Measurements from ENCODE around the gene PLSCR3.

Gene PLSCR3

GRCh38 chr17:7383742-7384488 lies 10.4 kb downstream of the PLSCR3 start:
- Histone ChIP-seq H4K20me1 (ENCODE audit: insufficient read depth, low read length, poor library complexity, severe bottlenecking) (no peaks in the 10 kb centered on the region), H3F3A (ENCODE audit: low read depth) (no peaks in the 10 kb centered on the region), H3K36me3 (ENCODE audit: insufficient read depth, low read length) (no peaks in the 10 kb centered on the region), H2AFZ (ENCODE audit: low read length) (peak overlapping the region; percentile 59; the same call in 1 of the 2 replicates), H3K4me3 (ENCODE audit: low read length, poor library complexity, severe bottlenecking) (peak overlapping the region; percentile 57), H3K9me2 (replicated peaks; ENCODE audit: low read depth, low read length) (no peaks in the 10 kb centered on the region), H3K79me2 (ENCODE audit: insufficient read depth, low read length) (no peaks in the 10 kb centered on the region), H3K4me1 (ENCODE audit: insufficient read depth, low read length, poor library complexity, severe bottlenecking) (no peaks in the 10 kb centered on the region), H3K9ac (ENCODE audit: low read depth, low read length, poor library complexity, severe bottlenecking) (no peak overlapping the region), H3K27me3 (ENCODE audit: insufficient read depth, low read length, poor library complexity, severe bottlenecking) (no peaks in the 10 kb centered on the region), H3K9me3 (ENCODE audit: insufficient read depth, low read depth, low read length) (no peaks in the 10 kb centered on the region), H3K4me2 (ENCODE audit: low read depth, low read length, poor library complexity, severe bottlenecking) (peak overlapping the region; percentile 54)
- TF ChIP-seq EZH2phosphoT487 (IDR thresholded peaks at IDR 0.05; ENCODE audit: borderline replicate concordance), result no peak

- H3K9ac ChIP-seq (ENCODE audit: low read depth, low read length, poor library complexity, severe bottlenecking), result no peak overlapping the region
- H3K4me1 ChIP-seq (ENCODE audit: insufficient read depth, low read length, poor library complexity, severe bottlenecking), result no peaks in the 10 kb centered on the region
- H3K36me3 ChIP-seq (ENCODE audit: insufficient read depth, low read length), result no peaks in the 10 kb centered on the region
- H3K9me2 ChIP-seq (replicated peaks; ENCODE audit: low read depth, low read length), result no peaks in the 10 kb centered on the region
- H3K4me2 ChIP-seq (ENCODE audit: low read depth, low read length, poor library complexity, severe bottlenecking), result no peak overlapping the region
- no peaks in the 10 kb centered on the region for H3K9me3 ChIP-seq (ENCODE audit: insufficient read depth, low read depth, low read length)
- no peak overlapping the region for H3K4me3 ChIP-seq (ENCODE audit: low read length, poor library complexity, severe bottlenecking)
- TF ChIP-seq, protein P1, sequence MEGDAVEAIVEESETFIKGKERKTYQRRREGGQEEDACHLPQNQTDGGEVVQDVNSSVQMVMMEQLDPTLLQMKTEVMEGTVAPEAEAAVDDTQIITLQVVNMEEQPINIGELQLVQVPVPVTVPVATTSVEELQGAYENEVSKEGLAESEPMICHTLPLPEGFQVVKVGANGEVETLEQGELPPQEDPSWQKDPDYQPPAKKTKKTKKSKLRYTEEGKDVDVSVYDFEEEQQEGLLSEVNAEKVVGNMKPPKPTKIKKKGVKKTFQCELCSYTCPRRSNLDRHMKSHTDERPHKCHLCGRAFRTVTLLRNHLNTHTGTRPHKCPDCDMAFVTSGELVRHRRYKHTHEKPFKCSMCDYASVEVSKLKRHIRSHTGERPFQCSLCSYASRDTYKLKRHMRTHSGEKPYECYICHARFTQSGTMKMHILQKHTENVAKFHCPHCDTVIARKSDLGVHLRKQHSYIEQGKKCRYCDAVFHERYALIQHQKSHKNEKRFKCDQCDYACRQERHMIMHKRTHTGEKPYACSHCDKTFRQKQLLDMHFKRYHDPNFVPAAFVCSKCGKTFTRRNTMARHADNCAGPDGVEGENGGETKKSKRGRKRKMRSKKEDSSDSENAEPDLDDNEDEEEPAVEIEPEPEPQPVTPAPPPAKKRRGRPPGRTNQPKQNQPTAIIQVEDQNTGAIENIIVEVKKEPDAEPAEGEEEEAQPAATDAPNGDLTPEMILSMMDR (conservative IDR thresholded peaks at IDR 0.05; ENCODE audit: low read length), result no peak
- no peak for TF ChIP-seq EZH2phosphoT487 (IDR thresholded peaks at IDR 0.05; ENCODE audit: borderline replicate concordance)
- no peaks in the 10 kb centered on the region for H3K27me3 ChIP-seq (ENCODE audit: insufficient read depth, low read length, poor library complexity, severe bottlenecking)
- H4K20me1 ChIP-seq (ENCODE audit: insufficient read depth, low read length, poor library complexity, severe bottlenecking), result no peaks in the 10 kb centered on the region
- H3K79me2 ChIP-seq (ENCODE audit: insufficient read depth, low read length), result no peaks in the 10 kb centered on the region
- H3F3A ChIP-seq (ENCODE audit: low read depth), result no peaks in the 10 kb centered on the region
- H2AFZ ChIP-seq (ENCODE audit: low read length), result no peak overlapping the region
These were observed 11.0 kb downstream of the PLSCR3 start for GRCh38 chr17:7383371-7383741.

- Histone ChIP-seq H3K9me3 (ENCODE audit: insufficient read depth, low read depth, low read length) (no peaks in the 10 kb centered on the region), H3K4me1 (ENCODE audit: insufficient read depth, low read length, poor library complexity, severe bottlenecking) (no peaks in the 10 kb centered on the region), H3K79me2 (ENCODE audit: insufficient read depth, low read length) (no peaks in the 10 kb centered on the region), H3K36me3 (ENCODE audit: insufficient read depth, low read length) (no peaks in the 10 kb centered on the region), H3F3A (ENCODE audit: low read depth) (no peaks in the 10 kb centered on the region), H3K27me3 (ENCODE audit: insufficient read depth, low read length, poor library complexity, severe bottlenecking) (no peaks in the 10 kb centered on the region), H3K9ac (ENCODE audit: low read depth, low read length, poor library complexity, severe bottlenecking) (no peak overlapping the region), H2AFZ (ENCODE audit: low read length) (no peak overlapping the region), H4K20me1 (ENCODE audit: insufficient read depth, low read length, poor library complexity, severe bottlenecking) (no peaks in the 10 kb centered on the region), H3K4me2 (ENCODE audit: low read depth, low read length, poor library complexity, severe bottlenecking) (no peak overlapping the region), H3K4me3 (ENCODE audit: low read length, poor library complexity, severe bottlenecking) (no peak overlapping the region), H3K9me2 (replicated peaks; ENCODE audit: low read depth, low read length) (no peaks in the 10 kb centered on the region)
- no peak for TF ChIP-seq EZH2phosphoT487 (IDR thresholded peaks at IDR 0.05; ENCODE audit: borderline replicate concordance)
- TF ChIP-seq, protein P1 (conservative IDR thresholded peaks at IDR 0.05; ENCODE audit: low read length), result no peak
These were observed 11.4 kb downstream of the PLSCR3 start for GRCh38 chr17:7382901-7383300.

Data from Loucy (cell line).